MM.1S (cell line): Measurements from ENCODE around the gene IFT74.

ENCODE experiments used
- DNase-seq: peaks from one replicate; pipeline ENCODE4 v3.0.0-alpha.2; 2015
- H2AFZ ChIP-seq: fragments of 300-600 bp; sonication (generic); 2 replicates; pipeline ENCODE4 v1.6.0; 2016; ENCODE audit warnings: antibody characterized with exemption, low read length
- H3F3A ChIP-seq: fragments of 300-600 bp; sonication (generic); 2 replicates; pipeline ENCODE4 v1.6.1; 2016; ENCODE audit warnings: mild to moderate bottlenecking, antibody characterized with exemption, low read length, moderate library complexity, mixed read lengths; ENCODE audit not compliant: insufficient read depth
- H3K27ac ChIP-seq: fragments of 300-600 bp; sonication (generic); 2 replicates; pipeline ENCODE4 v1.5.1; 2016; ENCODE audit warnings: mild to moderate bottlenecking, low read length
- H3K27me3 ChIP-seq: fragments of 300-600 bp; sonication (generic); replicated peaks from 2 replicates; pipeline ENCODE4 v1.6.0; 2016; ENCODE audit warnings: low read length; ENCODE audit not compliant: insufficient read depth
- H3K36me3 ChIP-seq: fragments of 300-600 bp; sonication (generic); replicated peaks from 2 replicates; pipeline ENCODE4 v1.6.1; 2016; ENCODE audit warnings: mild to moderate bottlenecking, low read length, mixed read lengths; ENCODE audit not compliant: insufficient read depth
- H3K4me1 ChIP-seq: fragments of 300-600 bp; sonication (generic); 2 replicates; pipeline ENCODE4 v1.6.1; 2016; ENCODE audit warnings: low read length, mixed read lengths
- H3K4me2 ChIP-seq: fragments of 300-600 bp; sonication (generic); 2 replicates; pipeline ENCODE4 v1.6.0; 2016; ENCODE audit warnings: low read depth, low read length
- H3K4me3 ChIP-seq: fragments of 300-600 bp; sonication (generic); 2 replicates; pipeline ENCODE4 v1.5.1; 2016; ENCODE audit warnings: low read length, mixed read lengths
- H3K79me2 ChIP-seq: fragments of 300-600 bp; sonication (generic); 2 replicates; pipeline ENCODE4 v1.6.1; 2016; ENCODE audit warnings: mixed run types, low read length, mixed read lengths
- H3K9ac ChIP-seq: fragments of 300-600 bp; sonication (generic); 2 replicates; pipeline ENCODE4 v1.6.1; 2016; ENCODE audit warnings: low read length, mixed read lengths
- H3K9me2 ChIP-seq: fragments of 300-600 bp; sonication (generic); replicated peaks from 2 replicates; pipeline ENCODE4 v1.6.1; 2016; ENCODE audit warnings: mild to moderate bottlenecking, low read length, mixed read lengths; ENCODE audit not compliant: insufficient read depth
- H3K9me3 ChIP-seq: fragments of 300-600 bp; sonication (generic); replicated peaks from 2 replicates; pipeline ENCODE4 v1.6.1; 2016; ENCODE audit warnings: mild to moderate bottlenecking, low read length, mixed read lengths; ENCODE audit not compliant: insufficient read depth
- H4K20me1 ChIP-seq: fragments of 300-600 bp; sonication (generic); 2 replicates; pipeline ENCODE4 v1.6.1; 2016; ENCODE audit warnings: mild to moderate bottlenecking, low read length, moderate library complexity, mixed read lengths; ENCODE audit not compliant: insufficient read depth
- EZH2 ChIP-seq: fragments of 300-600 bp; sonication (generic); optimal IDR thresholded peaks from 2 replicates; pipeline ENCODE3; 2017; ENCODE audit warnings: low read depth, mild to moderate bottlenecking, antibody characterized with exemption, low read length, mixed read lengths
- EZH2phosphoT487 ChIP-seq: fragments of 300-600 bp; sonication (generic); IDR thresholded peaks from 2 replicates; pipeline ENCODE4 v1.6.1; 2018; ENCODE audit warnings: antibody characterized with exemption, low read length
- TF ChIP-seq, protein P1 (sequence below): fragments of 300-600 bp; sonication (generic); IDR thresholded peaks from 2 replicates; pipeline ENCODE4 v1.5.1; 2016; ENCODE audit warnings: antibody characterized with exemption, low read length, mixed read lengths

The IFT74 gene

DNA sequence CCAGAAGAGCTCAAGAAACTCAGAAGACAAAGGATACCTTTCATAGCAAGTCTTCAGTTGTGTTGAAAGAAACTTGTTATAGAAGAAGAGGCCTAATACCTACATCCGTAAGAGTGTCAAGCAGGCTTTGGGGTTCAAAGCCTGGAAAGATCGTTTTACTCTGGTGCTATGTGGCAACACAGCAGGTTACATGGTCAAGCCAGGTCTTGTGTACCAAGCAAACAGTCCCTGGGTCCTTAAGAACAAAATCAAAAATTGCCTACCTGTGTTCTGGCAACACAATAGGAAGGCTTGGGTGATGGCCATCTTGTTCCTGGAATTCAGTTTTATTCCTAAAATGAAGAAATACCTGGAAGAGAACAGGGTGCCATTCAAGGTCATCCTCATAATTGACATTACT lies 81.3 kb downstream of the IFT74 start:
- Histone ChIP-seq H3K27me3 (no peaks in the 10 kb centered on the region), H2AFZ (no peak overlapping the region), H3K4me2 (no peak overlapping the region), H3K4me1 (no peaks in the 10 kb centered on the region), H3K4me3 (no peak overlapping the region), H3K9ac (no peak overlapping the region), H3F3A (no peaks in the 10 kb centered on the region), H3K9me2 (no peaks in the 10 kb centered on the region), H3K79me2 (no peaks in the 10 kb centered on the region), H4K20me1 (no peaks in the 10 kb centered on the region), H3K9me3 (no peaks in the 10 kb centered on the region), H3K27ac (no peak overlapping the region), H3K36me3 (no peaks in the 10 kb centered on the region)
- DNase-seq, result no peak
- TF ChIP-seq EZH2, result no peak

DNA sequence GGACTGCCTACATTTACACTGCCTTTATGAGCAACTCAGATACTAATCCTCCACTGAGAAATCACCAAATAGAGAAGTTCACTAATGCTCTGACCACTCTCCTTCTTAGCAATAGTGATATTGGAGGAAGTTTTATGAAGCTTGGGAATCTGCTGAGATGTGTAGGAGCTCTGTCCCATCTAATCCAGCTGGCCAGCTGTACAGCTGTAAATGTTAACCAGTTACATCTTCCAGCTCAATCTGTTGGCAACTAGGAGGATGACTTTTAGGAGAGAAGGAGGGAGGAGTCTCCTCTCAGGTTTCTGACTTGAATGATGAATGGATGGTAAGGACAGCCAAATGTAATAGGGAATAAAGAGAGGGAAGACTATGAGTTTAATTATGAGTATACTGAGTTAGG lies 85.5 kb downstream of the IFT74 start:
- Histone ChIP-seq H3K36me3 (no peaks in the 10 kb centered on the region), H3F3A (no peaks in the 10 kb centered on the region), H3K79me2 (no peaks in the 10 kb centered on the region), H3K27me3 (no peaks in the 10 kb centered on the region), H3K9me2 (no peaks in the 10 kb centered on the region), H3K4me2 (no peak overlapping the region), H3K4me1 (no peaks in the 10 kb centered on the region), H2AFZ (no peak overlapping the region), H4K20me1 (no peaks in the 10 kb centered on the region), H3K9ac (no peak overlapping the region), H3K4me3 (no peak overlapping the region), H3K27ac (no peak overlapping the region), H3K9me3 (no peaks in the 10 kb centered on the region)
- DNase-seq, result no peak
- TF ChIP-seq, protein P1, sequence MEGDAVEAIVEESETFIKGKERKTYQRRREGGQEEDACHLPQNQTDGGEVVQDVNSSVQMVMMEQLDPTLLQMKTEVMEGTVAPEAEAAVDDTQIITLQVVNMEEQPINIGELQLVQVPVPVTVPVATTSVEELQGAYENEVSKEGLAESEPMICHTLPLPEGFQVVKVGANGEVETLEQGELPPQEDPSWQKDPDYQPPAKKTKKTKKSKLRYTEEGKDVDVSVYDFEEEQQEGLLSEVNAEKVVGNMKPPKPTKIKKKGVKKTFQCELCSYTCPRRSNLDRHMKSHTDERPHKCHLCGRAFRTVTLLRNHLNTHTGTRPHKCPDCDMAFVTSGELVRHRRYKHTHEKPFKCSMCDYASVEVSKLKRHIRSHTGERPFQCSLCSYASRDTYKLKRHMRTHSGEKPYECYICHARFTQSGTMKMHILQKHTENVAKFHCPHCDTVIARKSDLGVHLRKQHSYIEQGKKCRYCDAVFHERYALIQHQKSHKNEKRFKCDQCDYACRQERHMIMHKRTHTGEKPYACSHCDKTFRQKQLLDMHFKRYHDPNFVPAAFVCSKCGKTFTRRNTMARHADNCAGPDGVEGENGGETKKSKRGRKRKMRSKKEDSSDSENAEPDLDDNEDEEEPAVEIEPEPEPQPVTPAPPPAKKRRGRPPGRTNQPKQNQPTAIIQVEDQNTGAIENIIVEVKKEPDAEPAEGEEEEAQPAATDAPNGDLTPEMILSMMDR, result no peak
- TF ChIP-seq EZH2, result no peak

DNA sequence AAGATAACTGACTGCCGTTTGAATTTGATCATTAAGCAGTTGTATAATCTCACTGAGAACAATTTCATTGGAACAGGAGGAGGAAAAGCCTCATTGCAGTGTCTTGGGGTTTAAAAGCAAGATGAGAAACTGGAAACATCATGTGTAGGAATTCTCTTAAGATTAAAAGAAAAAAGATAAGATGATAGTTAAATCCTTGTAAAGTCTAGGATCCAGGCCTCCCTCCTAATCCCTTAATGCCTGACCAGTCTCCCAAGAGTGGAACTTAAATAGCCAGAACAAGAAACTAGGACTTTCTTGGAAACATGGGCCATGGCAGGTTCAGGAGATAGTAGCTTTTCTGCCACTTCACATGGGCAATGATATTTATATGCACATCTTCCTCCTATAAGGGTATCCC lies 86.3 kb downstream of the IFT74 start:
- Histone ChIP-seq H3F3A (no peaks in the 10 kb centered on the region), H3K4me2 (no peak overlapping the region), H4K20me1 (no peaks in the 10 kb centered on the region), H3K9me3 (no peaks in the 10 kb centered on the region), H2AFZ (no peak overlapping the region), H3K27ac (no peak overlapping the region), H3K27me3 (no peaks in the 10 kb centered on the region), H3K79me2 (no peaks in the 10 kb centered on the region), H3K36me3 (no peaks in the 10 kb centered on the region), H3K4me3 (no peak overlapping the region), H3K9ac (no peak overlapping the region), H3K4me1 (no peaks in the 10 kb centered on the region), H3K9me2 (no peaks in the 10 kb centered on the region)
- TF ChIP-seq EZH2phosphoT487 (no peak), EZH2 (no peak)
- TF ChIP-seq, protein P1, result no peak
- DNase-seq, result no peak

DNA sequence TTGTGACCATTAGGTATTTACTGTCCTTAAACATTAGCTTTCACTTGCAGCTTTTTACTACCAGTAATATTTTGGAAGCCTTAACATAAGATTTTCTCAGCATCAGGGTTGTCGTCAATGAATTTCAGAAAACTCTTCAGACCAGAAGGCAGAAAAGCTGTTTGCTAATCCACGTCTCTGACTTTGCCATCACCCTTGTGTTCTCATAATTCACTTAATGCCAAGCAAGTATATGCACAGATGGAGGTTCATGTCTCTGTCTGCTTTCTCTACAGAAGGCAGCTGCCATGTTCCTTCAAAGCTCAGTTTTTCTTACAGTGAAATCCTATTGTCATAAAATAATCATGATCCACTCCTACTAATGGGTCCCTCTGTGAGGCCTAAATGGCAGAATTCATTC lies 87.0 kb downstream of the IFT74 start:
- Histone ChIP-seq H3K4me2 (no peak overlapping the region), H3K9me3 (no peaks in the 10 kb centered on the region), H3K9me2 (no peaks in the 10 kb centered on the region), H3K36me3 (no peaks in the 10 kb centered on the region), H3K27me3 (no peaks in the 10 kb centered on the region), H3K27ac (no peak overlapping the region), H4K20me1 (no peaks in the 10 kb centered on the region), H2AFZ (no peak overlapping the region), H3K9ac (no peak overlapping the region), H3K4me3 (no peak overlapping the region), H3K4me1 (no peaks in the 10 kb centered on the region), H3K79me2 (no peaks in the 10 kb centered on the region), H3F3A (no peaks in the 10 kb centered on the region)
- TF ChIP-seq EZH2phosphoT487 (no peak), EZH2 (no peak)
- TF ChIP-seq, protein P1, result no peak
- DNase-seq, result no peak
